PC-3 (cell line): ENCODE results near the gene RNF217. TPM values are rescaled to one million over a fixed set of nuclear protein-coding genes. Genes with fewer than 3 reads are reported as not detected.

ENCODE experiments used
- ATAC-seq: fragments of 200-7000 bp; cut with Tn5 transposase; 2 replicates; pipeline ENCODE4 v1.9.1; 2020; ENCODE audit warnings: mild to moderate bottlenecking, moderate library complexity
- BruUV-seq: library from RNA; stranded (reverse); fragments of 400-500 nt; replicated peaks from 2 replicates; lab custom pipeline; 2021; lab: Mats Ljungman, UMichigan
- CTCF ChIA-PET: fragments of 300-600 bp; sonication (Branson Sonifier 250); formaldehyde crosslinking; loops from one replicate; lab custom pipeline; 2022; ENCODE audit warnings: antibody characterized with exemption; lab: Charles Lee
- POLR2A ChIA-PET: fragments of 300-600 bp; sonication (Branson Sonifier 250); formaldehyde crosslinking; loops from one replicate; lab custom pipeline; 2022; ENCODE audit warnings: antibody characterized with exemption; ENCODE audit not compliant: unreplicated experiment; lab: Charles Lee
- DNase-seq: peaks from one replicate; pipeline ENCODE4 v3.0.0-alpha.2; 2015
- H2AFZ ChIP-seq: fragments of 300-600 bp; sonication (generic); 2 replicates; pipeline ENCODE4 v1.6.0; 2016; ENCODE audit warnings: antibody characterized with exemption, low read length
- H3F3A ChIP-seq: fragments of 300-600 bp; sonication (generic); one replicate; pipeline ENCODE4 v1.6.0; 2017; ENCODE audit warnings: antibody characterized with exemption, low read length, control low read depth, mild to moderate bottlenecking; ENCODE audit not compliant: unreplicated experiment
- H3K27ac ChIP-seq: fragments of 300-600 bp; sonication (generic); 2 replicates; pipeline ENCODE4 v1.5.1; 2016; ENCODE audit warnings: mild to moderate bottlenecking, low read length
- H3K27me3 ChIP-seq: fragments of 300-600 bp; sonication (generic); 2 replicates; pipeline ENCODE4 v1.6.1; 2016; ENCODE audit warnings: low read length, mixed read lengths
- H3K36me3 ChIP-seq: fragments of 300-600 bp; sonication (generic); 2 replicates; pipeline ENCODE4 v1.6.1; 2016; ENCODE audit warnings: low read depth, mixed run types, low read length, mixed read lengths
- H3K4me1 ChIP-seq: fragments of 300-600 bp; sonication (generic); 2 replicates; pipeline ENCODE4 v1.5.1; 2016; ENCODE audit warnings: low read length; ENCODE audit not compliant: insufficient read depth
- H3K4me2 ChIP-seq: fragments of 300-600 bp; sonication (generic); 2 replicates; pipeline ENCODE4 v1.6.0; 2016; ENCODE audit warnings: low read length
- H3K4me3 ChIP-seq: fragments of 300-600 bp; sonication (generic); 2 replicates; pipeline ENCODE4 v1.5.1; 2016; ENCODE audit warnings: mild to moderate bottlenecking, low read length, mixed read lengths
- H3K79me2 ChIP-seq: fragments of 300-600 bp; sonication (generic); 2 replicates; pipeline ENCODE4 v1.6.1; 2017; ENCODE audit warnings: low read length, mixed read lengths
- H3K9ac ChIP-seq: fragments of 300-600 bp; sonication (generic); 2 replicates; pipeline ENCODE4 v1.6.0; 2016; ENCODE audit warnings: mild to moderate bottlenecking, low read length
- H3K9me2 ChIP-seq: fragments of 300-600 bp; sonication (generic); replicated peaks from 2 replicates; pipeline ENCODE4 v1.6.1; 2016; ENCODE audit warnings: mixed run types, low read length, mixed read lengths
- H3K9me3 ChIP-seq: fragments of 300-600 bp; sonication (generic); 2 replicates; pipeline ENCODE4 v1.6.1; 2016; ENCODE audit warnings: low read length, mixed read lengths
- H4K20me1 ChIP-seq: fragments of 300-600 bp; sonication (generic); 2 replicates; pipeline ENCODE4 v1.6.1; 2016; ENCODE audit warnings: low read length, mixed read lengths
- EZH2 ChIP-seq: fragments of 300-600 bp; sonication (generic); IDR thresholded peaks from one replicate; pipeline ENCODE4 v1.6.1; 2017; ENCODE audit warnings: antibody characterized with exemption, mild to moderate bottlenecking, low read length; ENCODE audit not compliant: unreplicated experiment
- EZH2phosphoT487 ChIP-seq: fragments of 300-600 bp; sonication (generic); IDR thresholded peaks from 2 replicates; pipeline ENCODE4 v1.6.1; 2018; ENCODE audit warnings: mild to moderate bottlenecking, antibody characterized with exemption, low read length, borderline replicate concordance
- intact Hi-C: fragments of 100-400 bp; cut with micrococcal nuclease; formaldehyde crosslinking; loops from 2 replicates; pipeline ENCODE4 v1.9.0; 2023
- total RNA-seq: library from RNA; depleted of rRNA; stranded (reverse); fragments of >200 nt; gene quantifications from 2 replicates; pipeline ENCODE4 v1.2.3, GENCODE V29; 2014
- TF ChIP-seq, protein P1 (sequence below): fragments of 300-600 bp; sonication (generic); conservative IDR thresholded peaks from 2 replicates; pipeline ENCODE4 v1.5.1; 2017; ENCODE audit warnings: antibody characterized with exemption, low read depth, mild to moderate bottlenecking, low read length

The RNF217 gene
- total RNA-seq, 1 experiment from 2014 or later, result 7.7 TPM

- Histone ChIP-seq H3K27ac (no peak overlapping the region), H3K27me3 (no peaks in the 10 kb centered on the region), H3K9ac (no peak overlapping the region), H3K4me1 (no peaks in the 10 kb centered on the region), H3K36me3 (no peaks in the 10 kb centered on the region), H3F3A (no peaks in the 10 kb centered on the region), H3K79me2 (no peaks in the 10 kb centered on the region), H3K4me2 (no peak overlapping the region), H3K9me3 (no peaks in the 10 kb centered on the region), H2AFZ (no peak overlapping the region), H3K4me3 (no peak overlapping the region), H3K9me2 (no peaks in the 10 kb centered on the region), H4K20me1 (no peaks in the 10 kb centered on the region)
- BruUV-seq, result no TSS peak
- CTCF ChIA-PET, result no interaction called here
- intact Hi-C loops, result no loop called here
- POLR2A ChIA-PET, result no interaction called here
- TF ChIP-seq, protein P1, sequence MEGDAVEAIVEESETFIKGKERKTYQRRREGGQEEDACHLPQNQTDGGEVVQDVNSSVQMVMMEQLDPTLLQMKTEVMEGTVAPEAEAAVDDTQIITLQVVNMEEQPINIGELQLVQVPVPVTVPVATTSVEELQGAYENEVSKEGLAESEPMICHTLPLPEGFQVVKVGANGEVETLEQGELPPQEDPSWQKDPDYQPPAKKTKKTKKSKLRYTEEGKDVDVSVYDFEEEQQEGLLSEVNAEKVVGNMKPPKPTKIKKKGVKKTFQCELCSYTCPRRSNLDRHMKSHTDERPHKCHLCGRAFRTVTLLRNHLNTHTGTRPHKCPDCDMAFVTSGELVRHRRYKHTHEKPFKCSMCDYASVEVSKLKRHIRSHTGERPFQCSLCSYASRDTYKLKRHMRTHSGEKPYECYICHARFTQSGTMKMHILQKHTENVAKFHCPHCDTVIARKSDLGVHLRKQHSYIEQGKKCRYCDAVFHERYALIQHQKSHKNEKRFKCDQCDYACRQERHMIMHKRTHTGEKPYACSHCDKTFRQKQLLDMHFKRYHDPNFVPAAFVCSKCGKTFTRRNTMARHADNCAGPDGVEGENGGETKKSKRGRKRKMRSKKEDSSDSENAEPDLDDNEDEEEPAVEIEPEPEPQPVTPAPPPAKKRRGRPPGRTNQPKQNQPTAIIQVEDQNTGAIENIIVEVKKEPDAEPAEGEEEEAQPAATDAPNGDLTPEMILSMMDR, result no peak
- TF ChIP-seq EZH2phosphoT487 (no peak), EZH2 (no peak)
- no peak for ATAC-seq
- no peak for DNase-seq
Observed at GRCh38 chr6:125083684-125083990, 121.4 kb downstream of the RNF217 start.

DNA sequence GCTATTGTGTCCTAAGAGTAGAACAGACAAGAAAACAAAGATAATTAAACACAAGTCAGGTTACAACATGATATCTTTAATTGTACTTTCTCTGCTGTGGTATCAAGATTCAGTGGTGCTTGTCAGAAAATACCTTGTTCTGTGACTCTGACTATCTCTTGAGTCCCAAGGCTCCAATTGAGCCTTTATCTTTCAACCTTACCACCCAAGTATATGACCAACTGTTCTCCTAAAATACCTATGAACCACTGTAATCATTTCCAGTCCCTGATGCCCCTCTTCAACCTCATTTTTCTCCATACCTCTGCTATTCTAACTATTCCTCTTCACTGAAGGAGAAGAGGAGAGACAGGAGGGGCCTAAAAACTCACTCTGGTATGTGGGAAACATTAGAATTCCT is 124.5 kb downstream of the RNF217 start:
- no TSS peak for BruUV-seq
- Histone ChIP-seq H2AFZ (no peak overlapping the region), H3K27me3 (no peaks in the 10 kb centered on the region), H3K9ac (no peak overlapping the region), H3K79me2 (no peaks in the 10 kb centered on the region), H3K27ac (no peak overlapping the region), H3K36me3 (no peaks in the 10 kb centered on the region), H3K9me2 (no peaks in the 10 kb centered on the region), H3F3A (no peaks in the 10 kb centered on the region), H3K4me3 (no peak overlapping the region), H3K9me3 (no peaks in the 10 kb centered on the region), H4K20me1 (no peaks in the 10 kb centered on the region), H3K4me2 (no peak overlapping the region), H3K4me1 (no peaks in the 10 kb centered on the region)
- ChIA-PET POLR2A (no interaction called here), CTCF (no interaction called here)
- DNase-seq (no peak), ATAC-seq (no peak)
- TF ChIP-seq EZH2phosphoT487, result no peak
- TF ChIP-seq EZH2, result no peak
- TF ChIP-seq, protein P1, result no peak
- intact Hi-C loops, result no loop called here

DNA sequence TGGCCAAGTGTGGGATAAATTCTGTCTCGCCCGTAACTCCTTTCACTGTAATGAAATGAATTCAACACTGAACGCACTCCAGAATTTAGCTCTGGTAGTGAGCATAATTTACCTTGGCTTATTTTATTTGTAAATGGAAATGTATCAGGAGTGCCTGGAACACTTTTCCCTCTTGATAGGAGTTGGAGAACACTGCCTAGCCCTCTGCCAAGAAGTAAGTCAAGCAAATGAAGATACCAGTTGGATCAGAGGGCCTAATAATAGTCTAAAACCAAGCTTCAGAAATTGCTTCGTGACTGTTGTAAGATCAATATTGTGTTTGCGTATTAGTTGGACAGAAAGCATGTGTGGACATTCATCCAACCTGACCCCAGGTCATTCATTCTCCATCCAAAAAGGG is 126.7 kb downstream of the RNF217 start:
- ChIA-PET POLR2A (no interaction called here), CTCF (no interaction called here)
- Histone ChIP-seq H3K4me2 (no peak overlapping the region), H3K79me2 (no peaks in the 10 kb centered on the region), H3K9me2 (no peaks in the 10 kb centered on the region), H3K4me3 (no peak overlapping the region), H2AFZ (no peak overlapping the region), H3K27ac (no peak overlapping the region), H3K36me3 (no peaks in the 10 kb centered on the region), H3K27me3 (no peaks in the 10 kb centered on the region), H3K9ac (no peak overlapping the region), H3K9me3 (no peaks in the 10 kb centered on the region), H3K4me1 (no peaks in the 10 kb centered on the region), H3F3A (no peaks in the 10 kb centered on the region), H4K20me1 (no peaks in the 10 kb centered on the region)
- DNase-seq (no peak), ATAC-seq (no peak)
- no TSS peak for BruUV-seq
- no peak for TF ChIP-seq EZH2
- TF ChIP-seq, protein P1, result no peak
- TF ChIP-seq EZH2phosphoT487, result no peak
- intact Hi-C loops, result no loop called here
